ENCODE data around the gene KIF11.
"Not testable (repeated sequence)": the region's sequence is repeated elsewhere in the genome, so short reads cannot be mapped to it uniquely, and the experiment has no call there.

Gene KIF11

GRCh38 chr10:92592761-92593618, at the start of gene KIF11:
KIF11 (plus strand) TSS chr10:92593130; CDS start chr10:92593376, 246 bp downstream.
- in situ Hi-C loops (cut with MboI; ENCODE audit: low sequenced_read_pairs): no loop called here

GRCh38 chr10:92544296-92544695, 48.6 kb upstream of the KIF11 start:
- in situ Hi-C loops (cut with MboI; ENCODE audit: low sequenced_read_pairs): no loop called here

GRCh38 chr10:92545556-92545955, 47.4 kb upstream of the KIF11 start:
- in situ Hi-C loops (cut with MboI; ENCODE audit: low sequenced_read_pairs): no loop called here

- in situ Hi-C loops (cut with MboI; ENCODE audit: low sequenced_read_pairs): no loop called here
These were observed 45.3 kb upstream of the KIF11 start for GRCh38 chr10:92547676-92548075.

- in situ Hi-C loops (cut with MboI; ENCODE audit: low sequenced_read_pairs): no loop called here
These were observed 42.0 kb upstream of the KIF11 start for GRCh38 chr10:92550924-92551323.

GRCh38 chr10:92552310-92552709, 40.6 kb upstream of the KIF11 start:
- in situ Hi-C loops (cut with MboI; ENCODE audit: low sequenced_read_pairs): no loop called here

GRCh38 chr10:92553959-92554358, 39.0 kb upstream of the KIF11 start:
- in situ Hi-C loops (cut with MboI; ENCODE audit: low sequenced_read_pairs): no loop called here

GRCh38 chr10:92559046-92559445, 33.9 kb upstream of the KIF11 start:
- in situ Hi-C loops (cut with MboI; ENCODE audit: low sequenced_read_pairs): no loop called here

- in situ Hi-C loops (cut with MboI; ENCODE audit: low sequenced_read_pairs): no loop called here
These were observed 30.5 kb upstream of the KIF11 start for GRCh38 chr10:92562424-92562823.

- in situ Hi-C loops (cut with MboI; ENCODE audit: low sequenced_read_pairs): no loop called here
These were observed 24.9 kb upstream of the KIF11 start for GRCh38 chr10:92567952-92568600.

- in situ Hi-C loops (cut with MboI; ENCODE audit: low sequenced_read_pairs): no loop called here
These were observed 23.9 kb upstream of the KIF11 start for GRCh38 chr10:92569071-92569470.

GRCh38 chr10:92569663-92570062, 23.3 kb upstream of the KIF11 start:
- in situ Hi-C loops (cut with MboI; ENCODE audit: low sequenced_read_pairs): not testable (repeated sequence)

GRCh38 chr10:92571649-92572048, 21.3 kb upstream of the KIF11 start:
- in situ Hi-C loops (cut with MboI; ENCODE audit: low sequenced_read_pairs): no loop called here

- in situ Hi-C loops (cut with MboI; ENCODE audit: low sequenced_read_pairs): no loop called here
These were observed 20.4 kb upstream of the KIF11 start for GRCh38 chr10:92572362-92573090.

GRCh38 chr10:92573091-92573797, 19.7 kb upstream of the KIF11 start:
- in situ Hi-C loops (cut with MboI; ENCODE audit: low sequenced_read_pairs): no loop called here

- in situ Hi-C loops (cut with MboI; ENCODE audit: low sequenced_read_pairs): no loop called here
These were observed 19.0 kb upstream of the KIF11 start, which contains the start of gene IDE for GRCh38 chr10:92573798-92574547. IDE (minus strand) TSS chr10:92574093; CDS start chr10:92574019, 74 bp downstream.

- in situ Hi-C loops (cut with MboI; ENCODE audit: low sequenced_read_pairs): no loop called here
These were observed 18.2 kb upstream of the KIF11 start for GRCh38 chr10:92574548-92575261.

- in situ Hi-C loops (cut with MboI; ENCODE audit: low sequenced_read_pairs): no loop called here
These were observed 17.0 kb upstream of the KIF11 start for GRCh38 chr10:92575961-92576360.

GRCh38 chr10:92582347-92582746, 10.6 kb upstream of the KIF11 start:
- in situ Hi-C loops (cut with MboI; ENCODE audit: low sequenced_read_pairs): not testable (repeated sequence)

Data from HL-60/S4 treated with retinoic acid at 250 ng/mL for 4 days and 3 days (cell line).